HepG2 (cell line): ENCODE measurements around the gene PPP6R2. TPM values are rescaled to one million over a fixed set of nuclear protein-coding genes. Genes with fewer than 3 reads are reported as not detected.

Source experiments
- ATAC-seq: fragments of 200-7000 bp; cut with Tn5 transposase; 3 replicates; pipeline ENCODE4 v1.9.1; 2020; ENCODE audit warnings: mild to moderate bottlenecking, moderate library complexity
- BruUV-seq: library from RNA; stranded (reverse); fragments of 400-500 nt; replicated peaks from 2 replicates; lab custom pipeline; 2021; lab: Mats Ljungman, UMichigan
- CTCF ChIA-PET: fragments of 300-600 bp; formaldehyde crosslinking; extraction: SDS; loops from one replicate; lab custom pipeline; 2021; ENCODE audit warnings: low total read pairs, inconsistent platforms, low intra/inter-chr PET ratio; lab: Yijun Ruan, JAX
- POLR2A ChIA-PET: fragments of 350-600 bp; sonication (Branson Sonifier 250); formaldehyde crosslinking; loops from one replicate; lab custom pipeline; 2020; ENCODE audit warnings: antibody characterized with exemption, inconsistent platforms; lab: Yijun Ruan, JAX
- DNase-seq: peaks from one replicate; pipeline ENCODE4 v3.0.0-alpha.2; 2015; ENCODE audit warnings: low spot score
- FAIRE-seq: peaks from 3 replicates; lab custom pipeline; 2011; peaks lifted over from hg19 to GRCh38; lab: Jason Lieb, UNC
- H2AFZ ChIP-seq: one replicate; pipeline ENCODE4 v1.6.1; 2011; ENCODE audit warnings: low read length, inconsistent platforms
- H3K27ac ChIP-seq: fragments of 300-600 bp; 3 replicates; pipeline ENCODE4 v1.8.0; 2011; ENCODE audit warnings: mixed run types, mild to moderate bottlenecking, mixed read lengths, low read length, inconsistent platforms; ENCODE audit not compliant: insufficient read depth; ENCODE audit errors: extremely low read length
- H3K27me3 ChIP-seq, 2 experiments: fragments of 200-600 bp in 1 of 2; 2 replicates in 1 of 2; 3 replicates in 1 of 2; pipeline versions ENCODE4 v1.6.0 to v1.8.0; 2011; ENCODE audit warnings: low read length in 2 of 2, mild to moderate bottlenecking in 2 of 2, moderate library complexity in 2 of 2, inconsistent platforms in 1 of 2; ENCODE audit not compliant: insufficient read depth in 2 of 2, control insufficient read depth in 1 of 2
- H3K36me3 ChIP-seq, 2 experiments: fragments of 200-600 bp in 1 of 2; replicated peaks in 1 of 2; 2 replicates in 1 of 2; 3 replicates in 1 of 2; pipeline versions ENCODE4 v1.5.1 to v1.8.0; 2011; ENCODE audit warnings: low read length in 2 of 2, inconsistent platforms in 1 of 2; ENCODE audit not compliant: insufficient read depth in 2 of 2, control insufficient read depth in 1 of 2
- H3K4me1 ChIP-seq: 2 replicates; pipeline ENCODE4 v1.5.1; 2012; ENCODE audit warnings: low read length, inconsistent platforms; ENCODE audit not compliant: insufficient read depth
- H3K4me2 ChIP-seq: 2 replicates; pipeline ENCODE4 v1.6.0; 2011; ENCODE audit warnings: low read depth, low read length, inconsistent platforms
- H3K4me3 ChIP-seq, 3 experiments: fragments of 200-600 bp in 1 of 3; sonication (generic), shearing (Covaris generic) in 1 of 3; replicated peaks in 1 of 3; 2 replicates each; pipeline ENCODE4 v1.5.1; 2011 to 2016; ENCODE audit warnings: low read length in 3 of 3, inconsistent platforms in 2 of 3, low read depth in 2 of 3, mild to moderate bottlenecking in 2 of 3, control low read depth in 1 of 3, mixed read lengths in 1 of 3; ENCODE audit not compliant: insufficient read depth in 1 of 3
- H3K79me2 ChIP-seq: one replicate; pipeline ENCODE4 v1.6.1; 2011; ENCODE audit warnings: low read length, inconsistent platforms; ENCODE audit not compliant: insufficient read depth
- H3K9ac ChIP-seq: 2 replicates; pipeline ENCODE4 v1.6.0; 2011; ENCODE audit warnings: mild to moderate bottlenecking, low read depth, low read length, inconsistent platforms; ENCODE audit not compliant: insufficient read depth
- H3K9me3 ChIP-seq: 2 replicates; pipeline ENCODE4 v1.5.1; 2012; ENCODE audit warnings: mild to moderate bottlenecking, low read length
- H4K20me1 ChIP-seq: 2 replicates; pipeline ENCODE4 v1.6.0; 2011; ENCODE audit warnings: inconsistent platforms, mild to moderate bottlenecking, low read length, moderate library complexity; ENCODE audit not compliant: insufficient read depth
- ADNP ChIP-seq: sonication (generic); formaldehyde crosslinking; IDR thresholded peaks from 2 replicates; pipeline ENCODE4 v1.4.0; 2020; ENCODE audit warnings: missing genetic modification reagents
- ARHGAP35 ChIP-seq: sonication (generic); formaldehyde crosslinking; IDR thresholded peaks from 2 replicates; pipeline ENCODE4 v1.9.0; 2022; ENCODE audit warnings: mild to moderate bottlenecking, inconsistent platforms, moderate library complexity, missing genetic modification reagents, borderline replicate concordance
- ATF4 ChIP-seq, 2 experiments: fragments of 450-650 bp in 1 of 2; sonication (generic) in 1 of 2; formaldehyde crosslinking; IDR thresholded peaks; 2 replicates each; pipeline versions ENCODE4 v1.5.0 to v1.8.0; 2020 to 2022; ENCODE audit warnings: mild to moderate bottlenecking in 1 of 2, missing genetic modification reagents in 1 of 2
- DMAP1 ChIP-seq: IDR thresholded peaks from 2 replicates; pipeline ENCODE4 v1.6.1; 2016
- DR1 ChIP-seq: sonication (generic); formaldehyde crosslinking; IDR thresholded peaks from 2 replicates; pipeline ENCODE4 v1.8.0; 2021; ENCODE audit warnings: mild to moderate bottlenecking, missing genetic modification reagents, inconsistent platforms
- GTF3A ChIP-seq: sonication (generic); formaldehyde crosslinking; conservative IDR thresholded peaks from 2 replicates; pipeline ENCODE4 v1.4.0; 2020; ENCODE audit warnings: mild to moderate bottlenecking, missing genetic modification reagents
- KMT2B ChIP-seq: IDR thresholded peaks from 2 replicates; pipeline ENCODE4 v1.6.1; 2016; ENCODE audit warnings: missing genetic modification reagents, missing compliant biosample characterization
- NR0B2 ChIP-seq: sonication (generic); formaldehyde crosslinking; IDR thresholded peaks from 2 replicates; pipeline ENCODE4 v1.4.0; 2020; ENCODE audit warnings: mild to moderate bottlenecking, missing genetic modification reagents
- PRDM4 ChIP-seq: sonication (generic); formaldehyde crosslinking; IDR thresholded peaks from 2 replicates; pipeline ENCODE4 v1.9.0; 2021; ENCODE audit warnings: missing genetic modification reagents, borderline replicate concordance
- PTBP1 ChIP-seq: fragments of 200-400 bp; formaldehyde crosslinking; IDR thresholded peaks from 2 replicates; pipeline ENCODE4 v1.6.1; 2018; ENCODE audit warnings: low read length, low read depth; ENCODE audit not compliant: poor library complexity, severe bottlenecking
- STAT6 ChIP-seq: sonication (generic); formaldehyde crosslinking; IDR thresholded peaks from 2 replicates; pipeline ENCODE4 v1.4.0; 2020; ENCODE audit warnings: missing genetic modification reagents, mild to moderate bottlenecking, borderline replicate concordance
- ZIK1 ChIP-seq: sonication (generic); formaldehyde crosslinking; IDR thresholded peaks from 2 replicates; pipeline ENCODE4 v1.5.0; 2020; ENCODE audit warnings: mild to moderate bottlenecking, low read depth, missing genetic modification reagents, borderline replicate concordance
- ZNF17 ChIP-seq: sonication (generic); formaldehyde crosslinking; IDR thresholded peaks from 2 replicates; pipeline ENCODE4 v1.5.0; 2020; ENCODE audit warnings: mild to moderate bottlenecking, missing genetic modification reagents
- ZNF234 ChIP-seq: sonication (generic); formaldehyde crosslinking; conservative IDR thresholded peaks from 2 replicates; pipeline ENCODE4 v1.5.1; 2020; ENCODE audit warnings: mild to moderate bottlenecking, missing genetic modification reagents
- ZNF235 ChIP-seq: sonication (generic); formaldehyde crosslinking; IDR thresholded peaks from 2 replicates; pipeline ENCODE4 v1.8.1; 2023; ENCODE audit warnings: mild to moderate bottlenecking, missing genetic modification reagents, borderline replicate concordance
- ZNF30 ChIP-seq: sonication (generic); formaldehyde crosslinking; IDR thresholded peaks from 2 replicates; pipeline ENCODE4 v1.5.0; 2020; ENCODE audit warnings: mild to moderate bottlenecking, missing genetic modification reagents
- ZNF720 ChIP-seq: sonication (generic); formaldehyde crosslinking; IDR thresholded peaks from 2 replicates; pipeline ENCODE4 v1.4.0; 2020; ENCODE audit warnings: missing genetic modification reagents
- ZNF761 ChIP-seq: sonication (generic); formaldehyde crosslinking; conservative IDR thresholded peaks from 2 replicates; pipeline ENCODE4 v1.4.0; 2020; ENCODE audit warnings: mild to moderate bottlenecking, missing genetic modification reagents
- ZNF879 ChIP-seq: sonication (generic); formaldehyde crosslinking; IDR thresholded peaks from 2 replicates; pipeline ENCODE4 v1.8.1; 2023; ENCODE audit warnings: missing genetic modification reagents
- WGBS: methylation state at CpG from one replicate; pipeline ENCODE4 v1.1.6; 2017; ENCODE audit warnings: low lambda C conversion rate; 5-methylcytosine and 5-hydroxymethylcytosine counted together
- in situ Hi-C: cut with HindIII; loops from 2 replicates; pipeline ENCODE4 v1.10.0; 2017; ENCODE audit warnings: low pct_unique_long_range_greater_than_20kb; ENCODE audit not compliant: extremely low pct_ligation_motif_present
- intact Hi-C: fragments of 100-400 bp; cut with micrococcal nuclease; formaldehyde crosslinking; loops from one replicate; pipeline ENCODE4 v1.10.0; 2022; ENCODE audit not compliant: unreplicated experiment
- polyA plus RNA-seq, 8 experiments: library from polyadenylated mRNA; depleted of rRNA in 3 of 8; stranded (reverse) in 7 of 8; unstranded in 1 of 8; fragments of >200 nt; fragmentation: Illumina TruSeq in 4 of 8; extraction: Trizol in 4 of 8; gene quantifications; 2 replicates each; pipeline versions ENCODE4 v1.2.1 to v1.2.3, GENCODE V29; 2011 to 2016; ENCODE audit warnings: low read depth in 4 of 8, missing spikeins in 1 of 8, mixed read lengths in 1 of 8; ENCODE audit not compliant: insufficient read depth in 1 of 8
- total RNA-seq, 5 experiments: library from RNA; depleted of rRNA; stranded (reverse); fragments of >200 nt; fragmentation: Illumina TruSeq; extraction: Trizol; gene quantifications; 2 replicates each; pipeline ENCODE4 v1.2.3, GENCODE V29; 2016; ENCODE audit warnings: low read depth in 1 of 5

Gene PPP6R2
- total and polyA plus RNA-seq, 2 of the 13 experiments (the other 11 are each of a cell fraction or from before 2014, with no cell fraction given), result 55.0 to 102 TPM

- TF ChIP-seq PRDM4 (CRISPR knock-in tag) (no peak), ZNF234 (CRISPR knock-in tag) (no peak), KMT2B (CRISPR knock-in tag) (no peak)
Measured at GRCh38 chr22:50475652-50476002, 132.5 kb downstream of the PPP6R2 start (continued).

GRCh38 chr22:50476868-50477267 is 133.7 kb downstream of the PPP6R2 start:
- ChIA-PET POLR2A (no interaction called here), CTCF (no interaction called here)
- Histone ChIP-seq H3K27ac (no peak overlapping the region), H2AFZ (no peak overlapping the region), H3K4me3 (no peak overlapping the region), H3K9ac (no peak overlapping the region), H3K27me3 (peaks cover 0 to 4% of the 10 kb centered on the region in 2 experiments; a peak in 1 of 5 replicates), H4K20me1 (peaks cover 21% of the 10 kb centered on the region), H3K9me3 (no peaks in the 10 kb centered on the region), H3K4me1 (peaks cover 47% of the 10 kb centered on the region), H3K36me3 (no peaks in the 10 kb centered on the region), H3K79me2 (peaks cover 24% of the 10 kb centered on the region), H3K4me2 (no peak overlapping the region)
- FAIRE-seq, result no peak
- in situ Hi-C loops (no loop called here), intact Hi-C loops (no loop called here)
- no TSS peak for BruUV-seq
- no peak for DNase-seq
- WGBS, result 76% methylated on average over 7 of the region's 7 CpGs
- ATAC-seq, result no peak
- no peak for TF ChIP-seq DR1
- TF ChIP-seq NR0B2, result no peak
- no peak for TF ChIP-seq ATF4 (CRISPR knock-in tag; IDR thresholded peaks at IDR 0.05)
- TF ChIP-seq DMAP1 (CRISPR knock-in tag), result no peak
- TF ChIP-seq ZIK1 (CRISPR knock-in tag), result no peak
- TF ChIP-seq ZNF30 (CRISPR knock-in tag), result no peak
- no peak for TF ChIP-seq ZNF761 (CRISPR knock-in tag)
- no peak for TF ChIP-seq ADNP
- TF ChIP-seq ZNF720 (CRISPR knock-in tag), result no peak
- no peak for TF ChIP-seq ARHGAP35 (CRISPR knock-in tag)
- TF ChIP-seq ZNF17 (CRISPR knock-in tag), result no peak
- TF ChIP-seq ZNF235 (CRISPR knock-in tag), result no peak
- no peak for TF ChIP-seq STAT6 (CRISPR knock-in tag)
- TF ChIP-seq PTBP1, result no peak
- TF ChIP-seq GTF3A (CRISPR knock-in tag), result no peak
- TF ChIP-seq ZNF879 (CRISPR knock-in tag), result no peak
